Smooth muscle cell (in vitro differentiated cells): Measurements from ENCODE around the gene LRIT2. TPM values are rescaled to one million over a fixed set of nuclear protein-coding genes. Genes with fewer than 3 reads are reported as not detected.

Experiments
- DNase-seq: peaks from one replicate; lab custom pipeline; 2025; ENCODE audit not compliant: unreplicated experiment; lab: John Stamatoyannopoulos, UW
- H2AFZ ChIP-seq: fragments of 200-600 bp; sonication (generic); 2 replicates; pipeline ENCODE4 v1.6.0; 2016; ENCODE audit warnings: antibody characterized with exemption, low read depth, mild to moderate bottlenecking
- H3F3A ChIP-seq: fragments of 200-600 bp; sonication (generic); 2 replicates; pipeline ENCODE4 v1.6.0; 2017; ENCODE audit warnings: antibody characterized with exemption, low read depth
- H3K27ac ChIP-seq: fragments of 200-600 bp; sonication (generic); 2 replicates; pipeline ENCODE4 v1.5.1; 2016; ENCODE audit warnings: low read depth, mild to moderate bottlenecking
- H3K27me3 ChIP-seq: fragments of 200-600 bp; sonication (generic); 2 replicates; pipeline ENCODE4 v1.6.1; 2016; ENCODE audit warnings: low read depth, mild to moderate bottlenecking
- H3K36me3 ChIP-seq: fragments of 200-600 bp; sonication (generic); 2 replicates; pipeline ENCODE4 v1.5.1; 2016; ENCODE audit warnings: low read depth
- H3K4me1 ChIP-seq: fragments of 200-600 bp; sonication (generic); 2 replicates; pipeline ENCODE4 v1.5.1; 2016; ENCODE audit warnings: low read depth
- H3K4me2 ChIP-seq: fragments of 200-600 bp; sonication (generic); 2 replicates; pipeline ENCODE4 v1.6.0; 2016; ENCODE audit warnings: mild to moderate bottlenecking
- H3K4me3 ChIP-seq: fragments of 200-600 bp; sonication (generic); 2 replicates; pipeline ENCODE4 v1.5.1; 2016; ENCODE audit warnings: mild to moderate bottlenecking
- H3K79me2 ChIP-seq: fragments of 200-600 bp; sonication (generic); 2 replicates; pipeline ENCODE4 v1.6.0; 2016; ENCODE audit warnings: low read depth, mild to moderate bottlenecking
- H3K9ac ChIP-seq: fragments of 200-600 bp; sonication (generic); 2 replicates; pipeline ENCODE4 v1.6.0; 2016; ENCODE audit warnings: low read depth
- H3K9me3 ChIP-seq: fragments of 200-600 bp; sonication (generic); replicated peaks from 2 replicates; pipeline ENCODE4 v1.5.1; 2016; ENCODE audit warnings: low read depth
- H4K20me1 ChIP-seq: fragments of 200-600 bp; sonication (generic); 2 replicates; pipeline ENCODE4 v1.6.0; 2016; ENCODE audit warnings: low read depth
- CTCF ChIP-seq: fragments of 200-600 bp; sonication (generic); IDR thresholded peaks from 2 replicates; pipeline ENCODE4 v1.5.1; 2017; ENCODE audit warnings: borderline replicate concordance, mild to moderate bottlenecking, antibody characterized with exemption; ENCODE audit not compliant: insufficient read depth, poor library complexity, severe bottlenecking
- WGBS: methylation state at CpG from one replicate; pipeline ENCODE4 v1.1.7; 2016; ENCODE audit warnings: low lambda C conversion rate; 5-methylcytosine and 5-hydroxymethylcytosine counted together
- polyA plus RNA-seq: library from polyadenylated mRNA; unstranded; fragments of >200 nt; fragmentation: Nextera tagmentation; extraction: Ambion mirVana; gene quantifications from 2 replicates; pipeline ENCODE4 v1.2.1, GENCODE V29; 2016
- total RNA-seq: library from RNA; depleted of rRNA; stranded (reverse); fragments of >200 nt; gene quantifications from 2 replicates; pipeline ENCODE4 v1.2.3, GENCODE V29; 2014

The LRIT2 gene
- total and polyA plus RNA-seq, 2 experiments from 2014 or later, result not detected

- Histone ChIP-seq H3F3A (no peaks in the 10 kb centered on the region), H4K20me1 (no peaks in the 10 kb centered on the region), H3K27me3 (no peaks in the 10 kb centered on the region), H3K4me2 (no peak overlapping the region), H2AFZ (no peak overlapping the region), H3K9me3 (no peaks in the 10 kb centered on the region), H3K36me3 (no peaks in the 10 kb centered on the region), H3K79me2 (no peaks in the 10 kb centered on the region), H3K27ac (no peak overlapping the region), H3K4me3 (no peak overlapping the region), H3K9ac (no peak overlapping the region), H3K4me1 (no peaks in the 10 kb centered on the region)
- WGBS, result 56% methylated on average over 12 of the region's 12 CpGs
- DNase-seq, result no peak
- TF ChIP-seq CTCF, result peak; percentile 35
Observed at GRCh38 chr10:84214612-84215235, 10.6 kb downstream of the LRIT2 start.

GRCh38 chr10:84214046-84214572 lies 11.2 kb downstream of the LRIT2 start:
- TF ChIP-seq CTCF, result no peak
- Histone ChIP-seq H3K79me2 (no peaks in the 10 kb centered on the region), H3K9me3 (no peaks in the 10 kb centered on the region), H2AFZ (no peak overlapping the region), H4K20me1 (no peaks in the 10 kb centered on the region), H3K4me2 (no peak overlapping the region), H3K4me1 (no peaks in the 10 kb centered on the region), H3K27me3 (no peaks in the 10 kb centered on the region), H3K9ac (no peak overlapping the region), H3F3A (no peaks in the 10 kb centered on the region), H3K27ac (no peak overlapping the region), H3K4me3 (no peak overlapping the region), H3K36me3 (no peaks in the 10 kb centered on the region)
- DNase-seq, result no peak
- WGBS, result 95% methylated on average over 25 of the region's 25 CpGs

- TF ChIP-seq CTCF, result no peak
- no peaks in the 10 kb centered on the region for H3K36me3 ChIP-seq
- H3K4me3 ChIP-seq, result no peak overlapping the region
- no peaks in the 10 kb centered on the region for H3K9me3 ChIP-seq
- no peaks in the 10 kb centered on the region for H4K20me1 ChIP-seq
- no peaks in the 10 kb centered on the region for H3F3A ChIP-seq
- no peaks in the 10 kb centered on the region for H3K27me3 ChIP-seq
- no peaks in the 10 kb centered on the region for H3K4me1 ChIP-seq
- WGBS, result 91% methylated on average over 11 of the region's 11 CpGs
- no peak overlapping the region for H3K9ac ChIP-seq
- H3K4me2 ChIP-seq, result no peak overlapping the region
- no peak for DNase-seq
- H2AFZ ChIP-seq, result no peak overlapping the region
- H3K79me2 ChIP-seq, result no peaks in the 10 kb centered on the region
- H3K27ac ChIP-seq, result no peak overlapping the region
Observed at GRCh38 chr10:84213076-84213475, 12.3 kb downstream of the LRIT2 start.

- no peak for TF ChIP-seq CTCF
- no peak for DNase-seq
- Histone ChIP-seq H2AFZ (no peak overlapping the region), H3F3A (no peaks in the 10 kb centered on the region), H3K27ac (no peak overlapping the region), H3K36me3 (no peaks in the 10 kb centered on the region), H3K4me1 (no peaks in the 10 kb centered on the region), H4K20me1 (no peaks in the 10 kb centered on the region), H3K79me2 (no peaks in the 10 kb centered on the region), H3K27me3 (no peaks in the 10 kb centered on the region), H3K9ac (no peak overlapping the region), H3K9me3 (no peaks in the 10 kb centered on the region), H3K4me3 (no peak overlapping the region), H3K4me2 (no peak overlapping the region)
- 81% methylated on average over 5 of the region's 5 CpGs for WGBS
Observed at GRCh38 chr10:84212014-84212413, 13.3 kb downstream of the LRIT2 start.
